Nephron (organoid): ENCODE measurements around the gene DEPDC5.

Experiments used
- H3K27ac Mint-ChIP-seq, 3 experiments: 2 replicates each; pipeline ENCODE4 v1.8.0; 2020; ENCODE audit warnings: mixed read lengths in 3 of 3, mild to moderate bottlenecking in 2 of 3, moderate library complexity in 1 of 3
- H3K27me3 Mint-ChIP-seq: 2 replicates; pipeline ENCODE4 v1.8.0; 2021; ENCODE audit warnings: low read depth, mild to moderate bottlenecking, moderate library complexity, mixed read lengths
- H3K36me3 Mint-ChIP-seq: 2 replicates; pipeline ENCODE4 v1.8.0; 2020; ENCODE audit warnings: low read depth, mixed read lengths
- H3K4me1 Mint-ChIP-seq: 2 replicates; pipeline ENCODE4 v1.8.0; 2020; ENCODE audit warnings: mixed read lengths
- H3K4me3 Mint-ChIP-seq, 3 experiments: 2 replicates each; pipeline ENCODE4 v1.8.0; 2020; ENCODE audit warnings: mild to moderate bottlenecking in 3 of 3, mixed read lengths in 3 of 3, moderate library complexity in 2 of 3
- H3K9me3 Mint-ChIP-seq: 2 replicates; pipeline ENCODE4 v1.8.0; 2020; ENCODE audit warnings: mixed read lengths
- TF ChIP-seq, protein P1 (sequence below), 3 experiments: fragments of 200-600 bp; sonication (generic); IDR thresholded peaks; one replicate each; pipeline ENCODE4 v1.5.0; 2021; ENCODE audit warnings: antibody characterized with exemption in 3 of 3; ENCODE audit not compliant: unreplicated experiment in 3 of 3

Gene DEPDC5

GRCh38 chr22:31942091-31942490 is 188.3 kb downstream of the DEPDC5 start:
- Mint-ChIP-seq H3K36me3 (no peaks in the 10 kb centered on the region), H3K27me3 (no peaks in the 10 kb centered on the region), H3K9me3 (no peaks in the 10 kb centered on the region), H3K4me1 (peaks cover 7% of the 10 kb centered on the region), H3K27ac (peak overlapping the region; percentile 12 to 83 (median 52)), H3K4me3 (peak overlapping the region; percentile 56 to 75 (median 65))
- TF ChIP-seq, protein P1, sequence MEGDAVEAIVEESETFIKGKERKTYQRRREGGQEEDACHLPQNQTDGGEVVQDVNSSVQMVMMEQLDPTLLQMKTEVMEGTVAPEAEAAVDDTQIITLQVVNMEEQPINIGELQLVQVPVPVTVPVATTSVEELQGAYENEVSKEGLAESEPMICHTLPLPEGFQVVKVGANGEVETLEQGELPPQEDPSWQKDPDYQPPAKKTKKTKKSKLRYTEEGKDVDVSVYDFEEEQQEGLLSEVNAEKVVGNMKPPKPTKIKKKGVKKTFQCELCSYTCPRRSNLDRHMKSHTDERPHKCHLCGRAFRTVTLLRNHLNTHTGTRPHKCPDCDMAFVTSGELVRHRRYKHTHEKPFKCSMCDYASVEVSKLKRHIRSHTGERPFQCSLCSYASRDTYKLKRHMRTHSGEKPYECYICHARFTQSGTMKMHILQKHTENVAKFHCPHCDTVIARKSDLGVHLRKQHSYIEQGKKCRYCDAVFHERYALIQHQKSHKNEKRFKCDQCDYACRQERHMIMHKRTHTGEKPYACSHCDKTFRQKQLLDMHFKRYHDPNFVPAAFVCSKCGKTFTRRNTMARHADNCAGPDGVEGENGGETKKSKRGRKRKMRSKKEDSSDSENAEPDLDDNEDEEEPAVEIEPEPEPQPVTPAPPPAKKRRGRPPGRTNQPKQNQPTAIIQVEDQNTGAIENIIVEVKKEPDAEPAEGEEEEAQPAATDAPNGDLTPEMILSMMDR (IDR thresholded peaks at IDR 0.05; ENCODE audit: unreplicated experiment in 3 of 3), result no peak

DNA sequence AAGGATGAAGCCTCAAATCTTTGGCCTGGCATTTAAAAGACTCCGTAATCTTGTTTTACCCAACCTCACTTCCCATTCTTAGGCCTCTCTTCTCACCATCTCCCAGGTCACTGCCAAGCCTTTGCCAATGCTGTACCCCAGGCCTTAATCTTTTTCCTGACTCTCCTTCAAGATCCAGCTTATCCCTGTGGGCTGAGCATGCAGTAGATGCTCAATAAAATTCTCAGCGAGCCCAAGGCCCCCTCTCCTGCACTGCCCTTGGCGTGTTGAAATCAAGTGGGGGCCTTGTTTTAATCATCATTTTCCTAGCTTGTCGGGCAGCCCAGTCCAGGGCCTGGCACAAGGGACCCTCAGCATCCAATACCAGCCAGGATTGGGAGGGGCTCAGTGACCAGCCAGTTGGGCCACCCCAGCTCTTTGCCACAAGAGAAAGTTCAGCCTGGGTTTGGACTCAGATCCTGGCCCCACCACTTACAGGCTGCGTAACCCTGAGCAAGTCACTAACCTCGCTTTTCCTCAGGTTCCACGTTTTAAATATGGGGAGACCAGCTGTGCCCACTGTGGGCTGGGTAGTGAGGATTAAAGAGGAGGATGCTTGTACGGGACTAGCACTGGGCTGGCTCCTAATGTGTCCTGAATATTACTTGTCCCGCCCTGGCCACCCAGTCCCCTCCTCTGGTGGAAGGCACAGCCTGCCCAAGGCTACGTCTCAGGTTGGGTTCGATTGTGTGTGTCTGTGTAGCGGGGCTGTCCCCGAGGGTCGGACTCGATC is 189.6 kb downstream of the DEPDC5 start:
- no peaks in the 10 kb centered on the region for H3K9me3 Mint-ChIP-seq
- H3K4me3 Mint-ChIP-seq, result peak overlapping the region; percentile 90 to 94 (median 93)
- peaks cover 10% of the 10 kb centered on the region for H3K36me3 Mint-ChIP-seq
- H3K27ac Mint-ChIP-seq, result peak overlapping the region; percentile 83 to 96 (median 90)
- H3K27me3 Mint-ChIP-seq, result no peaks in the 10 kb centered on the region
- TF ChIP-seq, protein P1 (IDR thresholded peaks at IDR 0.05; ENCODE audit: unreplicated experiment in 3 of 3), result no peak
- peaks cover 10% of the 10 kb centered on the region for H3K4me1 Mint-ChIP-seq

DNA sequence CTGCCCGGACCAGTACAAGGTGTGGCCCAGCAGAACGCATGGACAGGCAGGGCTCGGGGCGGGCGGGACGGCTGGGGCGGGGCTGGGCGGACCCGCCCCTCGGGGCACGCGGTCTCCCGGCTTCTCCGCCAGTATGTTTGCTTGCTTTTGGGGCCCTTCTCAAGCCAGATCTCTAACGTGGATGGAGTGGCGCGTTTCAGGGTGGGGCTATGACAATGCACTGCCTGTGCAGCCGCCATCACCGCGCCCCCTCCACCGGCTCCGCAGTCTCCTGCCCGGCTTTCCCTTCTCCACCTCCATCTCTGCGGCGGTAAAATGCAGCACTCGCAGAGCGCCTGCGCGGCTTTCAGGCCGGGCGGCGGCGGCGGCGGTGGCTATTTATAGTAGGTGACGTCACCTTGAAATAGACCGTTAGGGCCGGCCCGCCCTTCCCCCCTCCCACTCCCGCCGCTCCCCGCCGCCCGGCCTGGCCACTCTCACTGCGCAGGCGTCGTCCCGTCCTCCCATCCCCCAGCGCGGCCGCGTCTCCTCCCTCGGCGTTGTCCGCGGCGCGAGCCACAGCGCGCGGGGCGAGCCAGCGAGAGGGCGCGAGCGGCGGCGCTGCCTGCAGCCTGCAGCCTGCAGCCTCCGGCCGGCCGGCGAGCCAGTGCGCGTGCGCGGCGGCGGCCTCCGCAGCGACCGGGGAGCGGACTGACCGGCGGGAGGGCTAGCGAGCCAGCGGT is 190.3 kb downstream of the DEPDC5 start, which contains the start of gene YWHAH:
YWHAH (plus strand) TSS at position 558 of the 722 bp plus-strand sequence. CDS start 199 bp downstream, outside the sequence.
- Mint-ChIP-seq H3K36me3 (peaks cover 13% of the 10 kb centered on the region), H3K27ac (peak within 1 kb of the TSS; percentile 83 to 96 (median 90)), H3K4me3 (peak within 1 kb of the TSS; percentile 90 to 94 (median 93)), H3K9me3 (no peaks in the 10 kb centered on the region), H3K4me1 (peaks cover 7% of the 10 kb centered on the region), H3K27me3 (no peaks in the 10 kb centered on the region)
- TF ChIP-seq, protein P1 (IDR thresholded peaks at IDR 0.05; ENCODE audit: unreplicated experiment in 3 of 3), result no peak

DNA sequence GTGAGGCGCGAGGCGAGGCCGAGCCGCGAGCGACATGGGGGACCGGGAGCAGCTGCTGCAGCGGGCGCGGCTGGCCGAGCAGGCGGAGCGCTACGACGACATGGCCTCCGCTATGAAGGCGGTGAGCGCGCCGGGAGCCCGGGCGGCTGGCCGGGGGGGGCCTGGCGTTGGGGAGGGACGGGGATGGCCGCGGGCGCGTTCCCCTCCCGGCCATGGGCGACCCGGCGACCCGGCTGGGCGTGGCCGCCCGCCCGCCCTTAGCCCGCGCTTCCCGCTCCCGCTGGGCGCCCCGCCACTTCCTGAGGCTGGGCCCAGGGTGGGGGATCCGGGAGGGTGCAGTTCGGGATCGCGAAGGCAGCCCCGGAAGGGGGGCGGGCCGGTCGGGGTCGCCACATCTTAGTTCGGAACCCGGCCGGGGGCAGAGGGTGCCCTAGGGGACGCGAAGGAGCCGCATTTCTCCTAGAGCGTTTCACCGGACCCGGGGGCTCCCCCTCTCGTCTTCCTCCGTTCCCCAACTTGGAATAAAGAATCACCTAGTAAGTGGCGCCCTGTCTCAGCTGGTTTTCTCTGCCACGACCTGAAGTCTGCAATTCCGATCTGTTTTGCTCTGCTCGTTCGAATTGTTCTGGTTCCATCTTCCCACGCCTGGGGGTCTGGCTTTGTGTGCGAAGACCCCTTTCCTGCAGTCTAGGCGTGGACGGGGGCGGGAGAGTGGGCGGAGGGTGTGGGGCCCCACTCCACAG is 191.1 kb downstream of the DEPDC5 start:
- Mint-ChIP-seq H3K27ac (peak overlapping the region in 1 of 3 experiments; percentile 90), H3K4me3 (peak overlapping the region in 2 of 3 experiments; percentile 41 to 94)

GRCh38 chr22:31945443-31945855 is 191.6 kb downstream of the DEPDC5 start:
- no peaks in the 10 kb centered on the region for H3K27me3 Mint-ChIP-seq
- TF ChIP-seq, protein P1 (IDR thresholded peaks at IDR 0.05; ENCODE audit: unreplicated experiment in 3 of 3), result no peak
- H3K9me3 Mint-ChIP-seq, result no peaks in the 10 kb centered on the region
- no peak overlapping the region for H3K27ac Mint-ChIP-seq
- H3K4me1 Mint-ChIP-seq, result peaks cover 7% of the 10 kb centered on the region
- no peak overlapping the region for H3K4me3 Mint-ChIP-seq
- peaks cover 21% of the 10 kb centered on the region for H3K36me3 Mint-ChIP-seq

More for the DNA sequence above, 191.1 kb downstream of the DEPDC5 start:
- no peaks in the 10 kb centered on the region for H3K27me3 Mint-ChIP-seq
- no peaks in the 10 kb centered on the region for H3K9me3 Mint-ChIP-seq
- TF ChIP-seq, protein P1 (IDR thresholded peaks at IDR 0.05; ENCODE audit: unreplicated experiment in 3 of 3), result no peak
- peaks cover 18% of the 10 kb centered on the region for H3K36me3 Mint-ChIP-seq
- H3K4me1 Mint-ChIP-seq, result peaks cover 7% of the 10 kb centered on the region
